Measurements from ENCODE around the gene NT5DC1.

- TF ChIP-seq, protein P1, sequence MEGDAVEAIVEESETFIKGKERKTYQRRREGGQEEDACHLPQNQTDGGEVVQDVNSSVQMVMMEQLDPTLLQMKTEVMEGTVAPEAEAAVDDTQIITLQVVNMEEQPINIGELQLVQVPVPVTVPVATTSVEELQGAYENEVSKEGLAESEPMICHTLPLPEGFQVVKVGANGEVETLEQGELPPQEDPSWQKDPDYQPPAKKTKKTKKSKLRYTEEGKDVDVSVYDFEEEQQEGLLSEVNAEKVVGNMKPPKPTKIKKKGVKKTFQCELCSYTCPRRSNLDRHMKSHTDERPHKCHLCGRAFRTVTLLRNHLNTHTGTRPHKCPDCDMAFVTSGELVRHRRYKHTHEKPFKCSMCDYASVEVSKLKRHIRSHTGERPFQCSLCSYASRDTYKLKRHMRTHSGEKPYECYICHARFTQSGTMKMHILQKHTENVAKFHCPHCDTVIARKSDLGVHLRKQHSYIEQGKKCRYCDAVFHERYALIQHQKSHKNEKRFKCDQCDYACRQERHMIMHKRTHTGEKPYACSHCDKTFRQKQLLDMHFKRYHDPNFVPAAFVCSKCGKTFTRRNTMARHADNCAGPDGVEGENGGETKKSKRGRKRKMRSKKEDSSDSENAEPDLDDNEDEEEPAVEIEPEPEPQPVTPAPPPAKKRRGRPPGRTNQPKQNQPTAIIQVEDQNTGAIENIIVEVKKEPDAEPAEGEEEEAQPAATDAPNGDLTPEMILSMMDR (IDR thresholded peaks at IDR 0.05) = no peak
- no peak for TF ChIP-seq POLR2A (IDR thresholded peaks at IDR 0.05)
Measured at GRCh38 chr6:116278854-116279231, 178.2 kb downstream of the NT5DC1 start.

All from body of pancreas (tissue), 4 donors.